Measurements from ENCODE around the gene KRTAP4-6.

- TF ChIP-seq REST (IDR thresholded peaks at IDR 0.05; ENCODE audit: low read depth, low read length): no peak
- TF ChIP-seq CTCF (IDR thresholded peaks at IDR 0.05): no peak
- TF ChIP-seq ELF1 (IDR thresholded peaks at IDR 0.05): no peak
- no peak for TF ChIP-seq EP300 (IDR thresholded peaks at IDR 0.05; ENCODE audit: borderline replicate concordance in 1 of 2, low read depth in 1 of 2, low read length in 1 of 2)
- no peak for TF ChIP-seq RAD21 (IDR thresholded peaks at IDR 0.05; ENCODE audit: low read length)
- no peak for TF ChIP-seq POLR2AphosphoS5 (IDR thresholded peaks at IDR 0.05; ENCODE audit: low read depth, low read length)
- no peak for TF ChIP-seq MXI1 (IDR thresholded peaks at IDR 0.05; ENCODE audit: low read depth, low read length)
- TF ChIP-seq, protein P1, sequence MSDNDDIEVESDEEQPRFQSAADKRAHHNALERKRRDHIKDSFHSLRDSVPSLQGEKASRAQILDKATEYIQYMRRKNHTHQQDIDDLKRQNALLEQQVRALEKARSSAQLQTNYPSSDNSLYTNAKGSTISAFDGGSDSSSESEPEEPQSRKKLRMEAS (IDR thresholded peaks at IDR 0.05; ENCODE audit: low read depth): no peak
- no peak for TF ChIP-seq TCF12 (IDR thresholded peaks at IDR 0.05)
- TF ChIP-seq YY1 (IDR thresholded peaks at IDR 0.05; ENCODE audit: low read depth): no peak
- no peak for TF ChIP-seq NRF1 (IDR thresholded peaks at IDR 0.05; ENCODE audit: low read depth, low read length)
- TF ChIP-seq RFX5 (IDR thresholded peaks at IDR 0.05; ENCODE audit: low read length): no peak
- no peak for TF ChIP-seq TAF1 (IDR thresholded peaks at IDR 0.05; ENCODE audit: borderline replicate concordance, low read depth, low read length)
- TF ChIP-seq PBX3 (IDR thresholded peaks at IDR 0.05): no peak
Measured at GRCh38 chr17:41178843-41179616, 38.7 kb upstream of the KRTAP4-6 start.

Data from SK-N-SH (cell line).